ENCODE results near the gene MAPKAPK2. TPM values are rescaled to one million over a fixed set of nuclear protein-coding genes. Genes with fewer than 3 reads are reported as not detected.

The MAPKAPK2 gene
- polyA plus RNA-seq, 1 donor from 2014 or later = 9.0 TPM

DNA sequence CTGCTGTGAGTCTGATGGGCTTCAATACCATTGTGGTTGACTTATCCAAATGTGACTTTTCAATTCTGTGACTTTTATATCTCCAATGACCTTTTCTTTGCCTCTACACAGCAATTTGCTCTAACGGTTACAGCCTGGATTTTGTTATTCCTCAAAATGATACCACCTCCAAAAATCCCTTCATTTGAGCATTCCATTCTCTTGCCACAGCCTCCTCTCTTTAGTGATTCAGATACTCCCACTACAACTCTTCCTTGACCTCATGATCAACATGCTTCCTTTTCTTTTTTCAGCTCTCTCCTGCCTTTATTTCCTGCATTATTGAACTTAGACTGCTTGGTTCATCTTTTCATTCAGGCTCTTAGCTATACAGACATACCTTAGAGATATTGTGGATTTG, 69.3 kb downstream of the MAPKAPK2 start:
- Histone ChIP-seq H3K9me2 (ENCODE audit: insufficient read depth, low read length) (no peaks in the 10 kb centered on the region), H3K27me3 (ENCODE audit: insufficient read depth, low read depth, low read length) (no peaks in the 10 kb centered on the region), H3K79me2 (replicated peaks; ENCODE audit: insufficient read depth, low read length) (no peaks in the 10 kb centered on the region), H4K20me1 (ENCODE audit: insufficient read depth) (no peaks in the 10 kb centered on the region), H3F3A (ENCODE audit: insufficient read depth, low read length, poor library complexity, severe bottlenecking) (no peaks in the 10 kb centered on the region), H3K4me2 (ENCODE audit: low read length) (no peak overlapping the region), H3K27ac (ENCODE audit: low read length) (no peak overlapping the region), H2AFZ (ENCODE audit: low read depth, low read length) (no peak overlapping the region), H3K4me3 (ENCODE audit: low read length) (no peak overlapping the region), H3K9ac (ENCODE audit: low read length) (no peak overlapping the region), H3K36me3 (ENCODE audit: insufficient read depth, low read length) (no peaks in the 10 kb centered on the region), H3K9me3 (ENCODE audit: low read length) (no peaks in the 10 kb centered on the region)
- TF ChIP-seq CTCF (IDR thresholded peaks at IDR 0.05; ENCODE audit: poor library complexity, severe bottlenecking) (no peak), SMC3 (conservative IDR thresholded peaks at IDR 0.05; ENCODE audit: poor library complexity) (no peak), EZH2 (IDR thresholded peaks at IDR 0.05; ENCODE audit: borderline replicate concordance, insufficient read depth, low read length, poor library complexity, severe bottlenecking) (no peak), POLR2AphosphoS5 (IDR thresholded peaks at IDR 0.05) (no peak), RAD21 (conservative IDR thresholded peaks at IDR 0.05) (no peak), MXI1 (conservative IDR thresholded peaks at IDR 0.05; ENCODE audit: poor library complexity, severe bottlenecking) (no peak), EP300 (conservative IDR thresholded peaks at IDR 0.05; ENCODE audit: poor library complexity, severe bottlenecking) (no peak), TAF1 (IDR thresholded peaks at IDR 0.05; ENCODE audit: low read depth) (no peak)
- TF ChIP-seq, protein P1, sequence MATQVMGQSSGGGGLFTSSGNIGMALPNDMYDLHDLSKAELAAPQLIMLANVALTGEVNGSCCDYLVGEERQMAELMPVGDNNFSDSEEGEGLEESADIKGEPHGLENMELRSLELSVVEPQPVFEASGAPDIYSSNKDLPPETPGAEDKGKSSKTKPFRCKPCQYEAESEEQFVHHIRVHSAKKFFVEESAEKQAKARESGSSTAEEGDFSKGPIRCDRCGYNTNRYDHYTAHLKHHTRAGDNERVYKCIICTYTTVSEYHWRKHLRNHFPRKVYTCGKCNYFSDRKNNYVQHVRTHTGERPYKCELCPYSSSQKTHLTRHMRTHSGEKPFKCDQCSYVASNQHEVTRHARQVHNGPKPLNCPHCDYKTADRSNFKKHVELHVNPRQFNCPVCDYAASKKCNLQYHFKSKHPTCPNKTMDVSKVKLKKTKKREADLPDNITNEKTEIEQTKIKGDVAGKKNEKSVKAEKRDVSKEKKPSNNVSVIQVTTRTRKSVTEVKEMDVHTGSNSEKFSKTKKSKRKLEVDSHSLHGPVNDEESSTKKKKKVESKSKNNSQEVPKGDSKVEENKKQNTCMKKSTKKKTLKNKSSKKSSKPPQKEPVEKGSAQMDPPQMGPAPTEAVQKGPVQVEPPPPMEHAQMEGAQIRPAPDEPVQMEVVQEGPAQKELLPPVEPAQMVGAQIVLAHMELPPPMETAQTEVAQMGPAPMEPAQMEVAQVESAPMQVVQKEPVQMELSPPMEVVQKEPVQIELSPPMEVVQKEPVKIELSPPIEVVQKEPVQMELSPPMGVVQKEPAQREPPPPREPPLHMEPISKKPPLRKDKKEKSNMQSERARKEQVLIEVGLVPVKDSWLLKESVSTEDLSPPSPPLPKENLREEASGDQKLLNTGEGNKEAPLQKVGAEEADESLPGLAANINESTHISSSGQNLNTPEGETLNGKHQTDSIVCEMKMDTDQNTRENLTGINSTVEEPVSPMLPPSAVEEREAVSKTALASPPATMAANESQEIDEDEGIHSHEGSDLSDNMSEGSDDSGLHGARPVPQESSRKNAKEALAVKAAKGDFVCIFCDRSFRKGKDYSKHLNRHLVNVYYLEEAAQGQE (IDR thresholded peaks at IDR 0.05; ENCODE audit: borderline replicate concordance) = no peak

- H2AFZ ChIP-seq (ENCODE audit: low read depth, low read length) = no peak overlapping the region
- no peaks in the 10 kb centered on the region for H3K9me2 ChIP-seq (ENCODE audit: insufficient read depth, low read length)
- H3K9me3 ChIP-seq (ENCODE audit: low read length) = no peaks in the 10 kb centered on the region
- TF ChIP-seq POLR2AphosphoS5 (IDR thresholded peaks at IDR 0.05) = no peak
- TF ChIP-seq CTCF (IDR thresholded peaks at IDR 0.05; ENCODE audit: poor library complexity, severe bottlenecking) = no peak
- no peak for TF ChIP-seq EZH2 (IDR thresholded peaks at IDR 0.05; ENCODE audit: borderline replicate concordance, insufficient read depth, low read length, poor library complexity, severe bottlenecking)
- TF ChIP-seq TAF1 (IDR thresholded peaks at IDR 0.05; ENCODE audit: low read depth) = no peak
- TF ChIP-seq RAD21 (conservative IDR thresholded peaks at IDR 0.05) = no peak
- TF ChIP-seq MXI1 (conservative IDR thresholded peaks at IDR 0.05; ENCODE audit: poor library complexity, severe bottlenecking) = no peak
- TF ChIP-seq, protein P1 (IDR thresholded peaks at IDR 0.05; ENCODE audit: borderline replicate concordance) = no peak
- TF ChIP-seq EP300 (conservative IDR thresholded peaks at IDR 0.05; ENCODE audit: poor library complexity, severe bottlenecking) = no peak
- no peak for TF ChIP-seq SMC3 (conservative IDR thresholded peaks at IDR 0.05; ENCODE audit: poor library complexity)
- no peaks in the 10 kb centered on the region for H4K20me1 ChIP-seq (ENCODE audit: insufficient read depth)
- H3K36me3 ChIP-seq (ENCODE audit: insufficient read depth, low read length) = no peaks in the 10 kb centered on the region
- H3K27ac ChIP-seq (ENCODE audit: low read length) = no peak overlapping the region
- H3K79me2 ChIP-seq (replicated peaks; ENCODE audit: insufficient read depth, low read length) = no peaks in the 10 kb centered on the region
- no peaks in the 10 kb centered on the region for H3K27me3 ChIP-seq (ENCODE audit: insufficient read depth, low read depth, low read length)
- H3K4me2 ChIP-seq (ENCODE audit: low read length) = no peak overlapping the region
- no peak overlapping the region for H3K9ac ChIP-seq (ENCODE audit: low read length)
- no peak overlapping the region for H3K4me3 ChIP-seq (ENCODE audit: low read length)
- no peaks in the 10 kb centered on the region for H3F3A ChIP-seq (ENCODE audit: insufficient read depth, low read length, poor library complexity, severe bottlenecking)
These were observed 73.0 kb downstream of the MAPKAPK2 start for GRCh38 chr1:206757524-206758266.
